HG03097 (cell line): ENCODE results near the gene CMKLR1.

Experiments used
- ATAC-seq: cut with Tn5 transposase; IDR thresholded peaks from one replicate; pipeline ENCODE4 v1.9.1; 2021; ENCODE audit not compliant: unreplicated experiment, low FRiP score

CMKLR1 gene

DNA sequence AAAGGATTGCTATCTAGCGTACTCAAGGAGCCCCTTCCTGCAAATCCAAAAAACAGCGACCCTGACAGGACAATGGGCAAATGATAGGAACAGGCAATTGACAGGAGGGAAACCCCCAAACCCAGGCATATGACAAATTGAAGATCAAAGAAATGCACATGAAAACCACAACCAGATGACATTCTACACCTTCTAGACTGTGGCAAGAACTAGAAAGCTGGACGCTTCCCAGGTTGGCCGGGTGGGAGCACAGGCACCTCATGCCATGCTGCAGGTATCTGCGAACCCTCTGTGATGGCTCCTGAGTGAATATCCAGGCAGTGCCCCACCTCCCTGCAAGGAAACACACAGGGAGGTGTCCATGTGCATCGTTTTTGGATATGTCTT is 37.1 kb downstream of the CMKLR1 start:
- no peak for ATAC-seq

GRCh38 chr12:108301346-108301745 is 37.8 kb downstream of the CMKLR1 start:
- ATAC-seq, result no peak

- ATAC-seq, result no peak
Measured at GRCh38 chr12:108299980-108300696, 39.0 kb downstream of the CMKLR1 start.

DNA sequence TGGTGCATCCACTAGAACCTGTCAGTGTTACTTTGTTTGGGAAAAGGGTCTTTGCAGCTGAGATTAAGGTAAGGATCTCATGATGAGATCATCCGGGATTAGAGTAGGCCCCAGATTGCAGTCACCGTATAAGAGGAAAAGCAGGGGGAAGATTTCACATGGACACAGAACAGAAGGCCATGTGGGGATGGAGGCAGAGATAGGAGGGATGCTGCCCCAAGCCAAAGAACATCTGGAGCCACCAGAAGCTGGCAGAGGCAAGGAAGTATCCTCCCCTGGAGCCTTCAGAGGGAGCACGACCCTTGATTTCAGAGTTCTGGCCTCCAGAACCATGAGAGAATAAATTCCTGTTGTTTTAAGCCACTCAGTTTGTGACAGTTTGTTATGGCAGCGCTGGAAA is 39.6 kb downstream of the CMKLR1 start:
- no peak for ATAC-seq

- ATAC-seq, result no peak
Measured at GRCh38 chr12:108298761-108299275, 40.3 kb downstream of the CMKLR1 start.

GRCh38 chr12:108297895-108298760 is 41.0 kb downstream of the CMKLR1 start:
- ATAC-seq, result no peak

- ATAC-seq, result no peak
Measured at GRCh38 chr12:108297424-108297823, 41.7 kb downstream of the CMKLR1 start.

DNA sequence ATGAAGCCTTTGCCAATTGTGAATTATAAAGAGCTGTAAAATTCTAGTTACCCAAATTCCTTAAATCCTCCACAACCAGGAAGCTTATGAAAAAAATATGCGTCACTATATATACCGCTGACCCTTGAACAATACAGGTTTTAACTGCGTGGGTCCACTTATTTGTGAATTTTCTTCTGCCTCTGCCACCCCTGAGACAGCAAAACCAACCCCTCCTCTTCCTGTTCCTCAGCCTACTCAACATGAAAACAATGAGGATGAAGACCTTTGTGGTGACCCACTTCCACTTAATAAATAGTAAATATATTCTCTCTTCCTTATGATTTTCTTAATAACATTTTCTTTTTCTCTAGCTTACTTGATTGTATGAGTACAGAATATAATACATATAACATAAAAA is 42.2 kb downstream of the CMKLR1 start:
- no peak for ATAC-seq

DNA sequence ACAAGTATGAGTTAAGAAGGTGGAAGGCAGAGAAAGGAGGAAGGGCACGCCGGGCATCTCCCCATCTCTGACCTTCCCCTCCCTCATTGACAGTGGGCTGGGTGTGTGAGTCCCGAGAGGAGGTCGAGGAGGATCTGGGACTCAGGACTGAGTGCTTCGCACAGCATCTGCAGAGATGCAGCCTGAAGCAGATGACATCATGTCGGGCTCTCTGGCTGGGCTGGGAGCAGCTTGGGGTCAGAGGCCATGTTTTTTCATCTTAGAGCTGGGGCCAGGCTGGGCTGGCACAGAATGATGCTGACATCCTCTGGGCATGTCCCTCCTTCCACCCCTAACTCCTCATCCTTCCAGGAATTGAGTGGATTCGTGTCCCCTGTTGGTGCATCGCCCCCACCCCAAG is 43.5 kb downstream of the CMKLR1 start:
- ATAC-seq, result no peak

DNA sequence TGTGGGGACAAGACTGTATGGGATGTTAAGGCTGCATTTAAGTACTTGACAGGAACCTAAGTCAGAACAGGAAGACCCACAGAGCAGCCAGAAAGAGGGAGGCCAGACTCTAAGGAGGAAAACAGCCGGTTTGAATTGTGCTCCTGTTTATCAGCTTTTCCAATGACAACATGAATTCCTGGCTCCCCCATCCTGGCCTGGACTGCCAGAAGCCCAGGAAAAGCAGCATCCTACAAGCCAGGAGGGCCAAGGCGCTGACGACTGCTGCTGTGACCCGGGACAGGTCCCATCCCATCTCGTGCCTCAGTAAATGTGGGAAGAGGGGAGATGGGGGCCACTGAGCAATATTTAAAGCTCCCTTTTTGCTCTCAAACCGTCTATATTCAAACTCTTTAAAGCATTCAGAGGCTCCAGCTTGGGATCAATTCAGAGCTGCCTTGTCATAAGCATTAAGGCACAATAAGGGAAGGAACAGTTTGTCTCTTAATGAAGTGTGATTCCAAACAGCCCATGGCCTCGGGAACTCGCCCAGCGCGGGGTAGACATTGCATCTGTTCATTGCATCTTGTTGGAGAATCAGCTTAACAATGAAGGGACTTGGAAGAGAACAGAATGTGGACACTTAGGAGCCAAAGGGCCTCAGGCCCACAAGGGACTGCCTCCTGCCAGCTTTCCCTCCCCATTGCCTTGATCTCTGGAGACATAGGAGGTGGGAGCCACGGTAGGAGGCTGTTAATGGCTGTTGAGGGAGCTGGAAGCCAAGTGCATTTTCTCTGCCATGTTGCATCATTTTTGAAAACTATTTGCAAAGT is 49.6 kb downstream of the CMKLR1 start:
- no peak for ATAC-seq

- ATAC-seq, result no peak
Measured at GRCh38 chr12:108287227-108287626, 51.9 kb downstream of the CMKLR1 start.

DNA sequence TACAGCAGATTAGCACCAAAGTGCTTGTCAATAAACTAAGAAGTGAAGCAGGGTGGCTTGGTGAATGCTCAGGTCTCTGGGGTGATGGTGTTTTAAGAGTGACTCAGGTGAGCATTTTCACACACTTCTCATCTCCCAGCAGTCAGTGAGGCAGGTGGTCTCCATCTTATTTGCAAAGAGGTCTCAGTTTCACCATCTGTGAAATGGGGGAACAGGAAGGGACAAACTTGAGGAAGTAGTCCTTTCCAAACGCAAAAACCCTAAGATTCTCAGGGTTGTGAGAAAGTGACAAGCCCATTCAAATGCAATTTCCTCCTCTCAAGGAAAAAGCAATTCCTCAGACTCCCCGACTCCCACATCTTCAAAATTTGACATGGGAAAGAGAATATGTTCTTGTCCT is 54.1 kb downstream of the CMKLR1 start:
- ATAC-seq, result no peak

DNA sequence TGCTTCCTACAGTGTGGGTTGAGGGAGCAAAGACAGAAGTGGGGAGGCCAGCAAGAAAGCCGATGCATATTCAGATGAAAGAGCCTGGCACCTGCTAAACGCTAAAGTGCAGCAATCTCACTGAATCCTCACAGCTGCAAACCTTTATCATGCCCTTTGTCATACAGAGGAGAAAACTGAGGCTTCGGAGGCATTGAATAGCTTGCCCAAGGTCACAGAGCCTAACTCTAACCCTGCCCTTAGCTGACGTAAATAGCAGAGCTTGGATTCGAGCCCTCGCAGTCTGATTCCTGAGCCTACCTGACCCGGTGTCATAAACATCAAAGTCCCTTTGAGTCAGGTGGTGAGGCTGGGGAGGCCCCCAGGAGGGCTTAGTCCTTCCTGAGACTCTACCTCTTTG is 54.9 kb downstream of the CMKLR1 start:
- no peak for ATAC-seq

- no peak for ATAC-seq
Measured at GRCh38 chr12:108282676-108283075, 56.4 kb downstream of the CMKLR1 start.

DNA sequence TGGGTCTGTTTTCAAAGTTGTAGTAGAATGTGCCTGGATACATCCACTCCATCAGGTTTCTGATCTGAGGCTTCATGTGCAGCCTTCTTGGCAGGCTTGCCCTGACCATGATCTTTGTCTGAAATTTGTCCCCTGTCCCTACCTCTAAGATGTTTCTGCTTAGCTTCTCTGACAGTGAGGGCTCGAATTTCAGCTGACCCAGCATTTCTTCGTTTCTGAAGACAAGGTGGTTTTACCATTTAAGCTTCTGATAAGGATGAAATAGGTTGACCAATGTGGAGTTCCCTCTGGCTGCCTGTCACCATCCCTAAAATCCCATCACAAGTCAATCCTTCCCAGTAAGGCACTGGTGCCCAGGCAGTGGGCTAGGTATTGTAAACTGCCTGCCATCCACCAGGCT is 57.0 kb downstream of the CMKLR1 start:
- ATAC-seq, result no peak

DNA sequence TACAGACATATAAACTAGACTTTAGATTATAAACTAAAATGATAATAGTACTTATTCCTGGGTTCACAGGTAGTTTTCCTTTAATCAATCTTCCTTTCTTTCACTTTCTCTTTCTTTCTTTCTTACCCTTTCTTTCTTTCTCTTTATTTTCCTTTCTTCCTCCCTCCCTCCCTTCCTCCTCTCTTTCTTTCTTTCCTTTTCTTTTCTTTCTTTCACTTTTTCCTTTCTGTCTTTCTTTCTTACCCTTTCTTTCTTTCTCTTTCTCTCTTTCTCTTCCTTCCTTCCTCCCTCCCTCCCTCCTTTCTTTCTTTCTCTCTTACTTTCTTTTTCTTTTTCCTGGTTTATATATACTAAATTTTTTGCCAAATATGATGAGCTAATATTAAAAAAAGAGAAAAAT is 61.5 kb downstream of the CMKLR1 start:
- no peak for ATAC-seq

DNA sequence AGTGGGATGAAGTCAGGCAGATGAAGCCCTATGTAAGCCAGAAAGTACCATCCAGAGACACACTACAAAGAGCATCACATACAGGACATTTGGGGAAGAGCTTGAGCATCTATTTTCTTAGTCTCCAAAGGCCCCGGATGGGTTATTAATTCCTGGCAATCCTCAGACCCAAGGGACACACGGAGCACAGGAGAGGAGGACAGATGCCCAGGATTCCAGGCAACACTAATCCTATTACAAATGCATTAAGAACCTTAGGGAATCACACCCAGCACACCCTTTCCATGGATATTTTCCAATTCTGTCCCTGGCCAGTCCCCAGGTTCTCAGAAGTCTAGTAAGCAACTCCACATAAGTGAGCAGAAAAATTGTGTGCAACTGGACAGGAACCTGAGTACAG is 65.9 kb downstream of the CMKLR1 start:
- no peak for ATAC-seq

DNA sequence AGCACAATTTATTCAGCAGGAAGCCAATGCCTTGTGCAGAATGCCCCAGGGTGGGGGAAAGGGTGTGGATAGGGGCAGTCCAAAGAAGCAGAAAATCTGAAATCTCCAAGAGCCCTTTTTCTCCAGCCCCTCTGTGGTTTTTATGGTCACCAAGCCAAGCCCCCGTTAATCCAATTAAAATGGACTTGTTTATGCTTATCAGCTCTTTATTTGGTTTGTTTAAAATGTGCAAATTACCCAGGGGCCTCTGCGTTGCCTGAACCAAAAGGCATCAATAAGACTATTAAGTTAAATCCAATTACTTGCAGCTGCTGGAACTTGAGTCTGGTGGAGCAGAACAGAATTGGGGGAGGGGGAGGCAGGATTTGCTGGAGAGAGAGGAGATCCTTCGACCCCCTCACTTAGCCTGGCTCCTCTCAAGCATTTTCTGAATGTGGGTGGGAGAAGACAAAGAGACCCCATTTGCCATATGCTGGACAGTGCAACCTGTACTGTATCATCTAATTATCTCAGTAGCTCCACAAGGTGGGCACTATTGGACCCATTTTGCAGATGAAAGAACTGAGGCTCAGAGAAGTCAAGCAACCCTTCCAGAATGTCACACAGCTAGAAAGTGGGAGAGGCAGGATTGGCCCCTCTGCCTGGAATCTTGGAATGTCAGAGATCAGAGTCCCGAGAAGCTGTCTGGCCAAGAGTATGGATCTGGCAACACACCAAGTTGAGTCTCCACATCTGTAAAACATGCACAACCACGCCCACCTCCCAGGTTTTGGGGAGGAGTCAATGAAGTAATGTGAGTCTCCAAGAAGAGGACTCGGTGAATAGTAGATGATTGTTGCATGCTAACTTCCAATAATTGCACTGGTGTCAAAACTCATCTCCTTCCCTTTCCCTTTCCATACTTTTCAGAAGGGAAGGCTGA is 66.9 kb downstream of the CMKLR1 start:
- no peak for ATAC-seq

- no peak for ATAC-seq
Measured at GRCh38 chr12:108270849-108271143, 68.3 kb downstream of the CMKLR1 start.
